Brain microvascular endothelial cell (primary cell): Measurements from ENCODE around the gene KIRREL3.

Experiments
- DNase-seq: peaks from one replicate; pipeline ENCODE4 v3.0.0-alpha.2; 2020
- H3K27ac ChIP-seq: fragments of 250-450 bp; sonication (Bioruptor Pico); 2 replicates; pipeline ENCODE4 v1.5.1; 2020; ENCODE audit warnings: mild to moderate bottlenecking, moderate library complexity
- H3K27me3 ChIP-seq: fragments of 250-450 bp; sonication (Bioruptor Pico); replicated peaks from 2 replicates; pipeline ENCODE4 v1.5.1; 2020; ENCODE audit warnings: mild to moderate bottlenecking
- H3K36me3 ChIP-seq: fragments of 250-450 bp; sonication (Bioruptor Pico); replicated peaks from 2 replicates; pipeline ENCODE4 v1.5.1; 2020; ENCODE audit warnings: mild to moderate bottlenecking
- H3K4me3 ChIP-seq: 2 replicates; pipeline ENCODE4 v1.5.1; 2011; ENCODE audit warnings: low read depth, mild to moderate bottlenecking, control low read depth, low read length, moderate library complexity
- in situ Hi-C: cut with HindIII; loops from 2 replicates; pipeline ENCODE4 v1.10.0; 2017; ENCODE audit warnings: low sequenced_read_pairs, low pct_ligation_motif_present
- TF ChIP-seq, protein P1 (sequence below): IDR thresholded peaks from 2 replicates; pipeline ENCODE4 v1.5.1; 2011; ENCODE audit warnings: low read depth, mild to moderate bottlenecking, moderate library complexity, low read length, control low read depth, inconsistent platforms; ENCODE audit errors: missing control alignments

Gene KIRREL3

DNA sequence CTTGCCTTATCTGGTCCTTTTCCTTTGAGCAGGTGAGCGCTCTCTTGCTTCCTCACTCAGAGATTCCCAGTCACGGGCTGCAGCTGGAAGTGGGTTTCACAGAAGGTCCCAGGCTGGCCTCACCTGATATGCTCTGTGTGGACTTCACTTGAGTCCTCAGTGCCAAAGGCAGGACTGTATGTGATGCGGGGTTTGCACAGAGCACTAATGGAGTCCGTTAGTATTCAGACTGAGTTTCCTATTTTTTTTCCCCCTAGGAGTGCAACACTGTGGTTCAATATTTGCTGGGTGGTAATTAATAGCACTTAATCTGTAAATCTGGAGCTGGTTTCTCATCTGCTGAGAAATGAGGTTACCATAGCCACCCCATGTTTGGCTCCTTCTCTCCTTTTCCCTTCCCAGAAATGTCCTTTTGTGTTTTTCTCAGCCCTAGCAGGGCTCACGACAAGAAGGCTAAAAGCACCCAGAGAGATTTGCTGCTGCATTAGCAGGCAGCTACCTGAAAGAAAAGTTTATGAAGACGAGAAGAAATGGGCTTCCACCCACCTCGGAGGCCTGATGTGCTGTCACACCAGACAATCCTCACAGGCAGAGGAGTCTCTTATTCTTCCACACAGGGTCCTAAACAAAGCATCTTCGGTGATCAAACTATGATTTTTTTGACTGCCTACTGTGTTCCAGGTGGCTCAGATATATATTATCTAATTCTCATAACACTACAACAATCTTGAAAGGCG lies 262.1 kb downstream of the KIRREL3 start:
- no peak overlapping the region for H3K27ac ChIP-seq
- H3K4me3 ChIP-seq: no peak overlapping the region
- in situ Hi-C loops: no loop called here
- H3K36me3 ChIP-seq: no peaks in the 10 kb centered on the region
- DNase-seq: no peak
- TF ChIP-seq, protein P1, sequence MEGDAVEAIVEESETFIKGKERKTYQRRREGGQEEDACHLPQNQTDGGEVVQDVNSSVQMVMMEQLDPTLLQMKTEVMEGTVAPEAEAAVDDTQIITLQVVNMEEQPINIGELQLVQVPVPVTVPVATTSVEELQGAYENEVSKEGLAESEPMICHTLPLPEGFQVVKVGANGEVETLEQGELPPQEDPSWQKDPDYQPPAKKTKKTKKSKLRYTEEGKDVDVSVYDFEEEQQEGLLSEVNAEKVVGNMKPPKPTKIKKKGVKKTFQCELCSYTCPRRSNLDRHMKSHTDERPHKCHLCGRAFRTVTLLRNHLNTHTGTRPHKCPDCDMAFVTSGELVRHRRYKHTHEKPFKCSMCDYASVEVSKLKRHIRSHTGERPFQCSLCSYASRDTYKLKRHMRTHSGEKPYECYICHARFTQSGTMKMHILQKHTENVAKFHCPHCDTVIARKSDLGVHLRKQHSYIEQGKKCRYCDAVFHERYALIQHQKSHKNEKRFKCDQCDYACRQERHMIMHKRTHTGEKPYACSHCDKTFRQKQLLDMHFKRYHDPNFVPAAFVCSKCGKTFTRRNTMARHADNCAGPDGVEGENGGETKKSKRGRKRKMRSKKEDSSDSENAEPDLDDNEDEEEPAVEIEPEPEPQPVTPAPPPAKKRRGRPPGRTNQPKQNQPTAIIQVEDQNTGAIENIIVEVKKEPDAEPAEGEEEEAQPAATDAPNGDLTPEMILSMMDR: no peak
- H3K27me3 ChIP-seq: no peaks in the 10 kb centered on the region

DNA sequence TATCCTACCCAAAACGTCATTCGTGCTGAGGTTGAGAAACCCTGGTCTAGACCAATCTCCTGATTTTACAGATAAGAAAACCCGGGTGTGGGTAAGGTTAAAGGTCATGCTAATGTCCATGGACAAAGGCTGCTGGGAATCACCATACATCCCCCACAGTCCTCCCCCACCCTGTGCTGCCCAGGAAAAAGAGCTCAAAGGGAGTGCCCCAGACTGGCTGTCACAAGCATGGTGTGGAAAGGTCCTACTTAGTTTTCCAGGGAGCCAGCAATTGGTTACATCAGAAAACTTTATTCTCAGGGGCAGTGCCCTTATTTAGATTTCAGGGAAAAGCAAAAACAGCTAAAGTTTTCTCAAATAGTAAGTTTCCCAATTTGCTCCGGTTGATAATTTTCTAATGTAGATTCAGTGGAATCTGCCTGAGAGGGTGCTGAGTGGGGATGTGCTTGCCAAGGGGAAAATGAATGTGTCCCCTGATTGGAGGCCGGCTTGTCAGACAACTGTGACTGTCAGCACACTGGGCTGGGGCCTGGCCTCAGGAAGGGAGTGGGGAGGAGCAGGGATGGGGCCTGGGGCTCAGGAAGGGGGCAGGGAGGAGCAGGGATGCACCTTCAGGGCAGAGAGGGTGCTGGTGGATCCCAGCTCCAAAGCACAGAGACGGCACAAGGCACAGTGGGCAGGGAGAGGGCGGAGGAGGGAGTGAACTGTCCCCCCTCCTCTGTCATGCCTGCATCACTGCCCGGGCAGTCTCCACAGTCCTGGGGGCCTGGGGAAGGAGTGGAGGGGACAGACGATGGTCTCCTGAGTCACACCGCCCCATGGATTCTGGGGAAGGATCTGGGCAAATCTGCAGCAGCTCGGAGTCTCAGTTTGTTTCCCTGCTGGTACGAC lies 263.6 kb downstream of the KIRREL3 start:
- no peaks in the 10 kb centered on the region for H3K36me3 ChIP-seq
- H3K4me3 ChIP-seq: no peak overlapping the region
- no peaks in the 10 kb centered on the region for H3K27me3 ChIP-seq
- in situ Hi-C loops: no loop called here
- TF ChIP-seq, protein P1: no peak
- no peak overlapping the region for H3K27ac ChIP-seq
- DNase-seq: no peak

GRCh38 chr11:126734752-126735151 lies 265.8 kb downstream of the KIRREL3 start:
- no peak overlapping the region for H3K27ac ChIP-seq
- in situ Hi-C loops: no loop called here
- TF ChIP-seq, protein P1: no peak
- H3K4me3 ChIP-seq: no peak overlapping the region
- no peaks in the 10 kb centered on the region for H3K36me3 ChIP-seq
- no peaks in the 10 kb centered on the region for H3K27me3 ChIP-seq
- DNase-seq: no peak

- DNase-seq: no peak
- Histone ChIP-seq H3K27ac (no peak overlapping the region), H3K36me3 (no peaks in the 10 kb centered on the region), H3K4me3 (no peak overlapping the region), H3K27me3 (no peaks in the 10 kb centered on the region)
- TF ChIP-seq, protein P1: no peak
- in situ Hi-C loops: no loop called here
These were observed 266.9 kb downstream of the KIRREL3 start for GRCh38 chr11:126733685-126734084.

GRCh38 chr11:126732981-126733380 lies 267.6 kb downstream of the KIRREL3 start:
- no peaks in the 10 kb centered on the region for H3K27me3 ChIP-seq
- no peaks in the 10 kb centered on the region for H3K36me3 ChIP-seq
- in situ Hi-C loops: no loop called here
- H3K27ac ChIP-seq: no peak overlapping the region
- H3K4me3 ChIP-seq: no peak overlapping the region
- TF ChIP-seq, protein P1: no peak
- DNase-seq: no peak
